Testis (tissue), 2 donors: ENCODE results near the gene EFNA5.

Source experiments
- CTCF ChIP-seq, 3 experiments: fragments of 450-650 bp in 2 of 3; fragments of 200-600 bp in 1 of 3; sonication (generic) in 1 of 3; IDR thresholded peaks; one replicate each; pipeline ENCODE4 v1.5.1; 2016 to 2019; ENCODE audit warnings: antibody characterized with exemption in 3 of 3, mild to moderate bottlenecking in 2 of 3, moderate library complexity in 1 of 3
- POLR2A ChIP-seq: fragments of 450-650 bp; IDR thresholded peaks from one replicate; pipeline ENCODE4 v1.6.1; 2017; ENCODE audit warnings: antibody characterized with exemption, mild to moderate bottlenecking, moderate library complexity

DNA sequence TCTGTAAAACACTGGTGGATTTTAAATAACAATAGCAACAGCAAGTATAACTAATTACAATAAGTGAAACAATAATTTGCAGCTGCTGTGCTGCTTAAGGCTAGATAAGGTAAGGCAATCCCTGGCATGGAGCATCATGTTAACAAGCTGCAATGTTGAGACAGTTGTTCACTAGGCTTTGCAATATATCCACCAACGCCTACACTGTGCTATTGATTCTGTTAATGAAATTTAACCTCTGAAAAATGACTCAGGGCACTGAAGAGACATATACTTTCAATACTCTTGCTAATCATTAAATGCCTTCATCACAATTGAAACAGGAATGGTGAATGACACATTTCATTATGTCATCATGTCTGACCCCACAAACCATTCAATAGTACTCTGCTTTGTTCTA is 255.0 kb downstream of the EFNA5 start:
- no peak for TF ChIP-seq CTCF (IDR thresholded peaks at IDR 0.05)
- no peak for TF ChIP-seq POLR2A
